Osteocyte (in vitro differentiated cells): Measurements from ENCODE around the gene SEMA6B. TPM values are rescaled to one million over a fixed set of nuclear protein-coding genes. Genes with fewer than 3 reads are reported as not detected.

Experiments used
- DNase-seq: peaks from one replicate; pipeline ENCODE4 v3.0.0; 2021; ENCODE audit warnings: mixed read lengths; ENCODE audit not compliant: unreplicated experiment; ENCODE audit errors: extremely low spot score
- H3K27ac Mint-ChIP-seq: one replicate; pipeline ENCODE4 v1.8.0; 2021; ENCODE audit warnings: mild to moderate bottlenecking, mixed read lengths; ENCODE audit not compliant: unreplicated experiment
- H3K27me3 Mint-ChIP-seq: one replicate; pipeline ENCODE4 v1.8.0; 2021; ENCODE audit warnings: mixed read lengths; ENCODE audit not compliant: unreplicated experiment
- H3K36me3 Mint-ChIP-seq: one replicate; pipeline ENCODE4 v1.8.0; 2021; ENCODE audit warnings: mixed read lengths; ENCODE audit not compliant: unreplicated experiment
- H3K4me1 Mint-ChIP-seq: one replicate; pipeline ENCODE4 v1.8.0; 2021; ENCODE audit warnings: mixed read lengths; ENCODE audit not compliant: unreplicated experiment
- H3K4me3 Mint-ChIP-seq: one replicate; pipeline ENCODE4 v1.8.0; 2021; ENCODE audit warnings: mild to moderate bottlenecking, moderate library complexity, mixed read lengths; ENCODE audit not compliant: unreplicated experiment
- H3K9me3 Mint-ChIP-seq: one replicate; pipeline ENCODE4 v1.8.0; 2021; ENCODE audit warnings: mixed read lengths; ENCODE audit not compliant: unreplicated experiment
- CTCF ChIP-seq: fragments of 200-600 bp; sonication (generic); IDR thresholded peaks from 2 replicates; pipeline ENCODE4 v1.5.0; 2021; ENCODE audit warnings: antibody characterized with exemption, mild to moderate bottlenecking, moderate library complexity
- total RNA-seq: library from RNA; stranded (reverse); gene quantifications from 2 replicates; pipeline ENCODE4 v1.2.1, GENCODE V29; 2021

SEMA6B gene
- total RNA-seq, 1 donor from 2014 or later = 6.2 TPM

- H3K4me3 Mint-ChIP-seq = no peak within 1 kb of the TSS
Observed at GRCh38 chr19:4534836-4535658, 24.4 kb downstream of the SEMA6B start, which contains the start of gene PLIN5. Gene PLIN5, minus strand, starts transcription at chr19:4535224. Its CDS starts 1,150 bp downstream, at chr19:4534074.

GRCh38 chr19:4533835-4534424, 25.6 kb downstream of the SEMA6B start:
- no peaks in the 10 kb centered on the region for H3K36me3 Mint-ChIP-seq
- no peaks in the 10 kb centered on the region for H3K4me1 Mint-ChIP-seq
- H3K9me3 Mint-ChIP-seq = no peaks in the 10 kb centered on the region
- peaks cover 24% of the 10 kb centered on the region for H3K27me3 Mint-ChIP-seq
- DNase-seq = no peak
- H3K27ac Mint-ChIP-seq = no peak overlapping the region
- no peak for TF ChIP-seq CTCF
- no peak overlapping the region for H3K4me3 Mint-ChIP-seq

More at GRCh38 chr19:4534836-4535658, 24.4 kb downstream of the SEMA6B start, which contains the start of gene PLIN5:
- no peak for TF ChIP-seq CTCF
- DNase-seq = peak; percentile 90
- H3K27ac Mint-ChIP-seq = no peak within 1 kb of the TSS
- no peaks in the 10 kb centered on the region for H3K9me3 Mint-ChIP-seq
- no peaks in the 10 kb centered on the region for H3K36me3 Mint-ChIP-seq
- no peaks in the 10 kb centered on the region for H3K4me1 Mint-ChIP-seq
- peaks cover 34% of the 10 kb centered on the region for H3K27me3 Mint-ChIP-seq

DNA sequence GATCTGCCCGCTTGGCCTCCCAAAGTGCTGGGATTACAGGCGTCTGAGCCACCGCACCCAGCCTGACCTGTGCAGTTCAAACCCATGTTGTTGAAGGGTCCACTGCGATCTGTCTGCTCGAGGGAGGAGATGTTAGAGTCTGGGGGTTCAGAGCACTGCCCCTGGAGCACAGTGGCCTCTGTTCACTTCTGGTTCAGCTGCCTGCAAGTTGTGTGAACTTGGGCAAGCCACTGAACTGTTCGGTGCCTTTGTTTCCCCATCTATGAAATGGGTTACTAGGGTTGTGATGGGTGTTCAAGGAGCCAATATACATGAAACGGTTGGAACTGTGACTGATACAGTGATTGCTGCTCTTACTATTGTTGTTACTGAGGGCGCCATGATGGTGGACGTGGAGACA, 26.1 kb downstream of the SEMA6B start:
- no peak overlapping the region for H3K4me3 Mint-ChIP-seq

DNA sequence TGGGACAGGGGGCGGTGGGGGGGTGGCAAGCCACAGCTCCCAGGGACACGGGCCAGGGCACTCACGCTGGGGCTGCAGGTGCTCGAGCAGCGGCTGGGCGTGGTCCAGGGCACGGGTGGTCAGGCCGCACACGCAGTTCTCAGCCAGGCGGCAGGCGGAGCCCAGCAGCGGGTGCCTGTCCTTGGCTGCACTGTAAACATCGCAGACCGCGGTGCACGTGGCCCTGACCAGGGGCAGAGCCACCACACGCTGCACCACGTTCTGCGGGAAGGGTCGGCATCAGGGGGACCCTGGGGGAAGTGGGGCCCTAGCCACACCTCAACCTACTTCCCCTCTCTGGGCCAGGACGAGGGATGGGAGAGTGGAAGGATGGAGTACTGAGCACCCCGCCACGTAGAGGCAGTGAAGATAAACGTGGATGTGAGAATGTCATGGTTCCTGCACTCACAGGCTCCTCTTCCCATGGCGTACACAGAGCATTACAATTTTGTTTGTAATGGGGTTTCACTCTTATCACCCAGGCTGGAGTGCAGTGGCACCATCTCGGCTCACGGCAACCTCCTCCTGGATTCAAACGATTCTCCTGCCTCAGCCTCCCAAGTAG, 27.8 kb downstream of the SEMA6B start:
- H3K4me1 Mint-ChIP-seq = no peaks in the 10 kb centered on the region

More for the DNA sequence above, 26.1 kb downstream of the SEMA6B start:
- H3K27me3 Mint-ChIP-seq = peaks cover 23% of the 10 kb centered on the region
- no peaks in the 10 kb centered on the region for H3K9me3 Mint-ChIP-seq
- no peak for TF ChIP-seq CTCF
- H3K27ac Mint-ChIP-seq = no peak overlapping the region
- no peaks in the 10 kb centered on the region for H3K36me3 Mint-ChIP-seq
- DNase-seq = no peak
- no peaks in the 10 kb centered on the region for H3K4me1 Mint-ChIP-seq

More for the DNA sequence above, 27.8 kb downstream of the SEMA6B start:
- DNase-seq = no peak
- no peak for TF ChIP-seq CTCF
- Mint-ChIP-seq H3K27ac (no peak overlapping the region), H3K9me3 (no peaks in the 10 kb centered on the region), H3K36me3 (no peaks in the 10 kb centered on the region), H3K4me3 (no peak overlapping the region), H3K27me3 (peaks cover 17% of the 10 kb centered on the region)
